Bronchial epithelial cell (primary cell): Measurements from ENCODE around the gene CELF5. TPM values are rescaled to one million over a fixed set of nuclear protein-coding genes. Genes with fewer than 3 reads are reported as not detected.

Experiments used
- DNase-seq: peaks from one replicate; pipeline ENCODE4 v3.0.0-alpha.2; 2010; ENCODE audit warnings: low read depth
- FAIRE-seq: peaks from 2 replicates; lab custom pipeline; 2011; peaks lifted over from hg19 to GRCh38; lab: Jason Lieb, UNC
- H3K27me3 ChIP-seq: 2 replicates; pipeline ENCODE4 v1.5.1; 2011; ENCODE audit warnings: low read length; ENCODE audit not compliant: control insufficient read depth, insufficient read depth
- H3K36me3 ChIP-seq: 2 replicates; pipeline ENCODE4 v1.5.1; 2011; ENCODE audit warnings: low read length; ENCODE audit not compliant: control insufficient read depth, insufficient read depth
- H3K4me3 ChIP-seq: 2 replicates; pipeline ENCODE4 v1.5.1; 2011; ENCODE audit warnings: mild to moderate bottlenecking, low read depth, low read length, control low read depth
- total RNA-seq: library from RNA; depleted of rRNA; stranded (reverse); fragments of >200 nt; gene quantifications from 2 replicates; pipeline ENCODE4 v1.2.1, GENCODE V29; 2014
- TF ChIP-seq, protein P1 (sequence below): IDR thresholded peaks from 2 replicates; pipeline ENCODE4 v1.5.1; 2011; ENCODE audit warnings: mild to moderate bottlenecking, moderate library complexity, low read length, control low read depth, inconsistent platforms; ENCODE audit not compliant: insufficient read depth, severe bottlenecking

Gene CELF5
- total RNA-seq, 1 donor from 2014 or later: not detected

DNA sequence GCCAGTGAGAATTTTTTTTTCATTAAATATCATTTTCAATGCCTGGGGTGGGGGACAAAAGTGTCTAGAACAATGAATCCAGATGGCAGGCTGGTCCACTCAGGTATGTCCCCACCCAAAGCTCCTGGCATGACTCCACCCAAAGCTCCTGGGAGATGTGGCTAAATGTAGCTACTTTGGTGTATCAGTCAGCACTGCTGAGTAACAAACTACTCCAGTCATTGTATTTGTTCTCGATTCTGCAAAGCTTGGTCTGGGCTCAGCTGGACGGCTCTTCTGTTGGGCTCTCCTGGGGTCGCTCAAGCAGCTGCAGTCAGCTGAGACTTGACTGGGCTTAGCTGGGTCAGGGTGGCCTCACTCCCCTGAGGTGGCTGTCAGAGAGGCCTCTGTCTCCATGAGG lies 48.5 kb downstream of the CELF5 start:
- H3K4me3 ChIP-seq: no peak overlapping the region
- peaks cover 11% of the 10 kb centered on the region for H3K27me3 ChIP-seq
- TF ChIP-seq, protein P1, sequence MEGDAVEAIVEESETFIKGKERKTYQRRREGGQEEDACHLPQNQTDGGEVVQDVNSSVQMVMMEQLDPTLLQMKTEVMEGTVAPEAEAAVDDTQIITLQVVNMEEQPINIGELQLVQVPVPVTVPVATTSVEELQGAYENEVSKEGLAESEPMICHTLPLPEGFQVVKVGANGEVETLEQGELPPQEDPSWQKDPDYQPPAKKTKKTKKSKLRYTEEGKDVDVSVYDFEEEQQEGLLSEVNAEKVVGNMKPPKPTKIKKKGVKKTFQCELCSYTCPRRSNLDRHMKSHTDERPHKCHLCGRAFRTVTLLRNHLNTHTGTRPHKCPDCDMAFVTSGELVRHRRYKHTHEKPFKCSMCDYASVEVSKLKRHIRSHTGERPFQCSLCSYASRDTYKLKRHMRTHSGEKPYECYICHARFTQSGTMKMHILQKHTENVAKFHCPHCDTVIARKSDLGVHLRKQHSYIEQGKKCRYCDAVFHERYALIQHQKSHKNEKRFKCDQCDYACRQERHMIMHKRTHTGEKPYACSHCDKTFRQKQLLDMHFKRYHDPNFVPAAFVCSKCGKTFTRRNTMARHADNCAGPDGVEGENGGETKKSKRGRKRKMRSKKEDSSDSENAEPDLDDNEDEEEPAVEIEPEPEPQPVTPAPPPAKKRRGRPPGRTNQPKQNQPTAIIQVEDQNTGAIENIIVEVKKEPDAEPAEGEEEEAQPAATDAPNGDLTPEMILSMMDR: no peak
- no peak for FAIRE-seq
- H3K36me3 ChIP-seq: no peaks in the 10 kb centered on the region
- no peak for DNase-seq

DNA sequence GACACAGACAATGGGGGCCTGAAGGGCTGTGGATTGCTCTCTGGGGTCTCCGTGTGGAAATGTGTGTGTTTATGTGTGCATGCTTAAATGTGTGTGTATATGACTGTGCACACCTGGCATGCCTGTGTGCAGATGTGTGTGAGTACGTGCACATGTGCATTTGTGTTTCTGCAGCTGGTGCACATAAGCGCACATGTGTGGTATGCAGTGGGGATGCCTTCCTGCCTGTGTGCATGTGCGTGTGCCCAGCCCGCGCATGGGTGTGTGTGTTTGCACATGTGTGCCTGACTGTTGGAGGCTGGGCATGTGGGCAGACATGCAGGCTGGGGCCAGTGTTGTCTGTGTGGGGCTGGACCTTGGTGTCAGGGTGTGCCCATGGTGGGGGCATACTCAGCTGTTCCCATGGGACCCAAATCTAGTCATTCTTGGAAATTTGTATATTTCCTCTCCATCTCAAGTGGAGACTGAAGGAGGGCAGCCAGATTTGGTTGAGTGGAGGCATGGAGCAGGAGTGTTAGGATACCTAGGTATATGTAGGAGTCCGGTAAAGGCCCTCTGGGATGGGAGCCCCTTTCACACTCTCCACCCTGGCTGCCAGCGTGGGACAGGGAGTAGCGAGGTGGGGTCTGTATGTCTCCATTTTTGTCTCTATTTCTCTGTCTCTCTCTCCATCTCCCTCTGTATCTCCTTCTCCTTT lies 49.9 kb downstream of the CELF5 start:
- peaks cover 8% of the 10 kb centered on the region for H3K27me3 ChIP-seq

DNA sequence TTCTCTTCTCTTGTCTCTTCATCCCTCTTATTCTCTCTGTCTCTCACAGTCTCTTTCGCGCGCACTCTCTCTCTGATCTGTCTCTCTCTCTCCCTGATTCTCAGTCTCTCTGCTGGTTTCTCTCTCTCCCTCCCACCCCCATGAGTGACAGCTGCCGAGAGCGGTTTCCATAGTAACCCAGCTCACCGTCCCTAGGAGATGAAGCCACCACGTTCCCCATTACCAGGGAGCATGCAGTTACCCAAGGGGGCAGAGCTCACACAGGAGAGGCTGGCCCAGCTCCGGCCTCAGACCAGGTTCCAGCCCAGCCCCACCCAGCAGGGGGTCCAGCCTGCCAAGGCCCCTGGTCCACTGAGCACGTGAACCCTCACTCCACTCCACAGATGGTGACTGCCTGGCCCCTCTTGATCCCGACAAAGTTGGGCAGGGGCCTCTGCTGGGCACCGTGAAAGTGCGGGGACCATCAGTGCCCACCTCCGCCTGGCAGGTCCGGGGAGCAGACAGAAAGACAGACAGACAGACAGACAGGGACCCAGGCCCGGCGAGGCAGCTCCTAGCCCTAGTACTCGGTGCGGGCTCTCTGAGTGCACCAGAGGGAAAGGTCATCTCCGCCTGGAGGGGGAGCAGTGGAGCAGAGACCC lies 50.6 kb downstream of the CELF5 start:
- Histone ChIP-seq H3K36me3 (no peaks in the 10 kb centered on the region), H3K4me3 (peak overlapping the region; percentile 47), H3K27me3 (peaks cover 7% of the 10 kb centered on the region)
- TF ChIP-seq, protein P1: peak; percentile 61
- DNase-seq (no peak), FAIRE-seq (no peak)

More for the DNA sequence above, 49.9 kb downstream of the CELF5 start:
- FAIRE-seq: no peak
- Histone ChIP-seq H3K4me3 (no peak overlapping the region), H3K36me3 (no peaks in the 10 kb centered on the region)
- TF ChIP-seq, protein P1: no peak
- DNase-seq: no peak

DNA sequence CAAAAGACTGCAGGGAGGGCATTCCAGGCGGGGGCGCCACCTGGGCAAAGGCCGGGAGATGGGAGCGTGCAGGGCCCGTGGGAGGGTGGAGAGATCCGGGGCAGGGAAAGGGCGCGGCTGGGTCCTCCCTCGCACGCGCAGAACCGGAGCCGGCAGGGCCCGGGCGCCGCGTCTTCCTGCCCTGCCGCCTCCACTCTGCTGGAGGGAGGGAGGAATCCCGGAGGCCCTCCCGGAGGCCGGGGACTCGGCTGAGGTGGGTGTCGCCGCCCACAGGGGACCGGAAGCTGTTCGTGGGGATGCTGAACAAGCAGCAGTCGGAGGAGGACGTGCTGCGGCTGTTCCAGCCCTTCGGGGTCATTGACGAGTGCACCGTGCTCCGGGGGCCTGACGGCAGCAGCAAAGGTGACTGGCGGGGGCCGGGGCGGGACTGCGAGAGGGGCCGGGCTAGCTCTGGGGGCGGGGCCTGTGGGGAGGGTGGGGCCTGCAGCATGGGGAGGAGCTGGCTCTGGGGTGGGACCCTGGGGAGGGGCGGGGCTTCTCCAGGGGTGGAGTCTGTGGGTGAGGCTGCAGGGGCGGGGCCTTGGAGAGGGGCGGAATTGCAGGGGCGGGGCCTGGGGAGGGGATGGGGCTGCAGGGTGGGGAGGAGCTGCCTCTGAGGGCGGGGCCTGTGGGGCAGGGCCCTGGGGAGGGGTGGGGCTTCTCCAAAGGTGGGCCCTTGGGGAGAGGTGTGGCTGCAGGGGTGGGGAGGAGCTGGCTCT lies 51.3 kb downstream of the CELF5 start:
- DNase-seq (peak; percentile 70), FAIRE-seq (no peak)
- H3K36me3 ChIP-seq: no peaks in the 10 kb centered on the region
- H3K4me3 ChIP-seq: peak overlapping the region; percentile 47
- peaks cover 4% of the 10 kb centered on the region for H3K27me3 ChIP-seq
- TF ChIP-seq, protein P1: no peak

DNA sequence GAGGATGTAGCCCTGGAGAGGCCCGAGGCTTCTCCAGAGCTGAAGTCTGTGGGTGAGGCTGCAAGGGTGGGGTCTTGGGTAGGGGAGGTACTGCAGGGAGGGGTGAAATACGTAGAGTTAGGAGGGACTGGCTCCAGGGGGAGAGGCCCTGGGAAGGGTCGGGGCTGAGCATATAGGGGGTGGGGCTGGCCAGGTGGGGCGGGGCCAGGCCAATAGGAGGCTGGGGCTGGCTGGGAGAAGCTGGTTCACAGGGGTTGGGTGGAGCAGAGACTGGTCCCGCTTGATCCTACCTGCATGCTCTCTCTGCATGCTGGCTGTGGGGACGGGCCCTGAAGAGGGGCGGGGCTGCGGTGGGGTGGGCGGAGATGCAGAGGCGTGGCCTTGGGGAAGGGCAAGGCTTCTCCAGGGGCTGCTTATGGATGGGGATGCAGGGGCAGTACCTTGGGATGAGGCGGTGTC lies 51.9 kb downstream of the CELF5 start:
- H3K27me3 ChIP-seq: peaks cover 4% of the 10 kb centered on the region
- peak; percentile 71 for DNase-seq

More for the DNA sequence above, 51.9 kb downstream of the CELF5 start:
- Histone ChIP-seq H3K4me3 (peak overlapping the region; percentile 7), H3K36me3 (no peaks in the 10 kb centered on the region)
- FAIRE-seq: no peak
- TF ChIP-seq, protein P1: no peak
